HEK293 (cell line): ENCODE results near the gene DCST2.

Source experiments
- CTCF ChIA-PET: fragments of 350-600 bp; formaldehyde crosslinking; extraction: SDS; loops from one replicate; lab custom pipeline; 2021; ENCODE audit warnings: antibody characterized with exemption; lab: Yijun Ruan, JAX
- POLR2A ChIA-PET: fragments of 300-600 bp; formaldehyde crosslinking; extraction: SDS; loops from one replicate; lab custom pipeline; 2020; ENCODE audit warnings: antibody characterized with exemption, inconsistent platforms; lab: Yijun Ruan, JAX
- H3K27ac ChIP-seq: fragments of 200-500 bp; sonication (Bioruptor generic); 2 replicates; pipeline ENCODE4 v1.5.1; 2014; ENCODE audit warnings: low read depth, low read length, control low read depth, inconsistent platforms; ENCODE audit errors: extremely low read depth
- H3K36me3 ChIP-seq, 2 experiments: fragments of 200-500 bp in 1 of 2; sonication (Bioruptor generic) in 1 of 2; 1 replicate in 1 of 2; 2 replicates in 1 of 2; pipeline ENCODE4 v1.5.1; 2014 to 2017; ENCODE audit warnings: inconsistent platforms in 2 of 2, low read length in 2 of 2; ENCODE audit not compliant: control insufficient read depth in 2 of 2, insufficient read depth in 1 of 2
- H3K4me1 ChIP-seq: fragments of 200-500 bp; sonication (Bioruptor generic); 2 replicates; pipeline ENCODE4 v1.5.1; 2014; ENCODE audit warnings: mild to moderate bottlenecking, low read length, inconsistent platforms; ENCODE audit not compliant: control insufficient read depth, insufficient read depth
- H3K4me3 ChIP-seq: 2 replicates; pipeline ENCODE4 v1.5.1; 2011; ENCODE audit warnings: low read depth, mild to moderate bottlenecking, control low read depth, low read length, moderate library complexity
- H3K9me3 ChIP-seq: fragments of 200-500 bp; sonication (Bioruptor generic); 2 replicates; pipeline ENCODE4 v1.5.1; 2014; ENCODE audit warnings: low read depth, low read length, inconsistent platforms; ENCODE audit not compliant: control insufficient read depth, insufficient read depth
- GLI4 ChIP-seq: fragments of 450-650 bp; formaldehyde crosslinking; IDR thresholded peaks from 2 replicates; pipeline ENCODE4 v1.5.1; 2016; ENCODE audit warnings: missing biosample characterization, missing genetic modification characterization
- HOXD13 ChIP-seq: sonication (generic); formaldehyde crosslinking; IDR thresholded peaks from 2 replicates; pipeline ENCODE4 v1.8.0; 2022; ENCODE audit warnings: missing genetic modification reagents, borderline replicate concordance
- MEIS1 ChIP-seq: sonication (generic); formaldehyde crosslinking; IDR thresholded peaks from 2 replicates; pipeline ENCODE4 v1.8.1; 2022; ENCODE audit warnings: missing genetic modification reagents, mild to moderate bottlenecking, borderline replicate concordance
- PRDM1 ChIP-seq: fragments of 450-650 bp; formaldehyde crosslinking; IDR thresholded peaks from 2 replicates; pipeline ENCODE4; 2016; ENCODE audit warnings: missing biosample characterization, missing genetic modification characterization
- SALL2 ChIP-seq: fragments of 450-650 bp; formaldehyde crosslinking; IDR thresholded peaks from 2 replicates; pipeline ENCODE4 v1.5.0; 2017; ENCODE audit warnings: missing biosample characterization, mild to moderate bottlenecking, missing genetic modification characterization, borderline replicate concordance
- SCRT1 ChIP-seq: fragments of 450-650 bp; formaldehyde crosslinking; IDR thresholded peaks from 2 replicates; pipeline ENCODE4 v1.5.1; 2016; ENCODE audit warnings: missing biosample characterization, missing genetic modification characterization, borderline replicate concordance
- SCRT2 ChIP-seq: fragments of 450-650 bp; formaldehyde crosslinking; IDR thresholded peaks from 2 replicates; pipeline ENCODE4 v1.5.1; 2016; ENCODE audit warnings: missing biosample characterization, missing genetic modification characterization
- ZBTB1 ChIP-seq: fragments of 450-650 bp; formaldehyde crosslinking; IDR thresholded peaks from 2 replicates; pipeline ENCODE4 v1.5.1; 2016; ENCODE audit warnings: missing biosample characterization, missing genetic modification characterization
- ZBTB8A ChIP-seq: fragments of 450-650 bp; formaldehyde crosslinking; IDR thresholded peaks from 2 replicates; pipeline ENCODE4 v1.5.1; 2016; ENCODE audit warnings: missing biosample characterization, missing genetic modification characterization
- ZFP69B ChIP-seq: fragments of 450-650 bp; formaldehyde crosslinking; IDR thresholded peaks from 2 replicates; pipeline ENCODE4 v1.5.1; 2016; ENCODE audit warnings: missing biosample characterization, missing genetic modification characterization
- ZNF114 ChIP-seq: fragments of 450-650 bp; formaldehyde crosslinking; IDR thresholded peaks from 2 replicates; pipeline ENCODE4 v1.5.0; 2017; ENCODE audit warnings: missing biosample characterization, missing genetic modification characterization
- ZNF132 ChIP-seq: fragments of 450-650 bp; formaldehyde crosslinking; IDR thresholded peaks from 2 replicates; pipeline ENCODE4 v1.5.1; 2017; ENCODE audit warnings: missing biosample characterization, missing genetic modification characterization, borderline replicate concordance
- ZNF133 ChIP-seq: fragments of 450-650 bp; formaldehyde crosslinking; IDR thresholded peaks from 2 replicates; pipeline ENCODE4 v1.5.1; 2016; ENCODE audit warnings: missing biosample characterization, missing genetic modification characterization
- ZNF140 ChIP-seq: fragments of 450-650 bp; formaldehyde crosslinking; IDR thresholded peaks from 2 replicates; pipeline ENCODE4 v1.5.1; 2016; ENCODE audit warnings: missing biosample characterization, missing genetic modification characterization
- ZNF16 ChIP-seq: fragments of 450-650 bp; formaldehyde crosslinking; IDR thresholded peaks from 2 replicates; pipeline ENCODE4 v1.5.1; 2016; ENCODE audit warnings: low read depth, missing biosample characterization, missing genetic modification characterization
- ZNF174 ChIP-seq: fragments of 450-650 bp; formaldehyde crosslinking; IDR thresholded peaks from 2 replicates; pipeline ENCODE4 v1.5.0; 2017; ENCODE audit warnings: missing biosample characterization, mild to moderate bottlenecking, missing genetic modification characterization
- ZNF184 ChIP-seq: fragments of 450-650 bp; IDR thresholded peaks from 2 replicates; pipeline ENCODE4 v1.5.1; 2018; ENCODE audit warnings: missing biosample characterization, mild to moderate bottlenecking, missing genetic modification characterization
- ZNF654 ChIP-seq: fragments of 450-650 bp; formaldehyde crosslinking; IDR thresholded peaks from 2 replicates; pipeline ENCODE4 v1.5.1; 2016; ENCODE audit warnings: low read depth, missing biosample characterization, missing genetic modification characterization
- ZNF660 ChIP-seq: fragments of 450-650 bp; IDR thresholded peaks from 2 replicates; pipeline ENCODE4 v1.5.1; 2018; ENCODE audit warnings: missing biosample characterization, mild to moderate bottlenecking, missing genetic modification characterization
- ZNF701 ChIP-seq: fragments of 450-650 bp; formaldehyde crosslinking; IDR thresholded peaks from 2 replicates; pipeline ENCODE4 v1.5.1; 2016; ENCODE audit warnings: missing biosample characterization, missing genetic modification characterization
- ZSCAN16 ChIP-seq: fragments of 450-650 bp; formaldehyde crosslinking; IDR thresholded peaks from 2 replicates; pipeline ENCODE4 v1.5.1; 2016; ENCODE audit warnings: missing biosample characterization, missing genetic modification characterization
- TF ChIP-seq, protein P1 (sequence below): fragments of 450-650 bp; formaldehyde crosslinking; IDR thresholded peaks from 2 replicates; pipeline ENCODE4 v1.5.1; 2016; ENCODE audit warnings: missing biosample characterization, missing genetic modification characterization
- TF ChIP-seq, protein P2 (sequence below): fragments of 450-650 bp; formaldehyde crosslinking; IDR thresholded peaks from 2 replicates; pipeline ENCODE4 v1.5.1; 2017; ENCODE audit warnings: missing biosample characterization, missing genetic modification characterization
- TF ChIP-seq, protein P3 (sequence below): fragments of 450-650 bp; formaldehyde crosslinking; IDR thresholded peaks from 2 replicates; pipeline ENCODE4 v1.5.1; 2016; ENCODE audit warnings: missing biosample characterization, missing genetic modification characterization

The DCST2 gene

DNA sequence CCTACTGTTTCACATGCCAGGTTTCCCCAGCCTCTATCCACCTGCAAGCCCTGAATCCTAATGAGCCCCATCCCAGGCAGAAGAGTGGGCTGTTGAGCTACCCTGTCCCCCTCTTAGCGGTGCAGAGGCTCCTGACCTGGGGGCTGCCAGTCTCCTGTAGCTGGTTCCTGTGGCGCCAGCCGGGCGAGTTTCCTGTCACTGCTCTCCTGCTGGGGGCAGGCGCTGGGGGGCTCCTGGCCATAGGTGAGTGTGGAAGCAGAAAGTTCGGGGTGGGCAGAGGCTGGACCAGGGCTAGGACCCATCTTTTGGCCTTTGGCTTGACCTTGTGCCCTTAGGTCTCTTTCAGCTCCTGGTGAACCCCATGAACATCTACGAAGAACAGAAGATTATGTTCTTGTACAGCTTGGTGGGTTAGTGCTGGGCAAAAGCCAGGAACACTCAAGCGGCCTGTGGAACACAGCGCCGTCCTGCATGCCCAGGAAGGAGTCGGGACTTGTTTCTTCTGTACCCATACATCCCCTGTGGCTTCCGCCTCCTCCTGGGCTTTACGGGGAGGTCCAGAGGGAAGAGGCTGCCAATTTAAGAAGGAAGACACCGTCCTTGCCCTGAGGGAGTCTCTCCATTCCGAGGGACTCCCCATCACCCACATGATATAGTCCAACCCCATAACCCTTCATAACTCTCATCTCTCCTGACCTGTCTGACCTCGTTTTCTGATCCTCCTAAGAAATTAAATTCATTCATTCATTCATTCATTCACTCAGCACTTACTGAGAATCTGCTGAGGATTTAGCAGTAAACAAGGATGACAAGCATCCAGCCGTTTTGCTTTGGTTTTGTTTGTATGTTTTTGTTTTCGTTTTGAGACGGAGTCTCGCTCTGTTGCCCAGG lies 982 bp upstream of the DCST2 start (continued):
- TF ChIP-seq, protein P1, sequence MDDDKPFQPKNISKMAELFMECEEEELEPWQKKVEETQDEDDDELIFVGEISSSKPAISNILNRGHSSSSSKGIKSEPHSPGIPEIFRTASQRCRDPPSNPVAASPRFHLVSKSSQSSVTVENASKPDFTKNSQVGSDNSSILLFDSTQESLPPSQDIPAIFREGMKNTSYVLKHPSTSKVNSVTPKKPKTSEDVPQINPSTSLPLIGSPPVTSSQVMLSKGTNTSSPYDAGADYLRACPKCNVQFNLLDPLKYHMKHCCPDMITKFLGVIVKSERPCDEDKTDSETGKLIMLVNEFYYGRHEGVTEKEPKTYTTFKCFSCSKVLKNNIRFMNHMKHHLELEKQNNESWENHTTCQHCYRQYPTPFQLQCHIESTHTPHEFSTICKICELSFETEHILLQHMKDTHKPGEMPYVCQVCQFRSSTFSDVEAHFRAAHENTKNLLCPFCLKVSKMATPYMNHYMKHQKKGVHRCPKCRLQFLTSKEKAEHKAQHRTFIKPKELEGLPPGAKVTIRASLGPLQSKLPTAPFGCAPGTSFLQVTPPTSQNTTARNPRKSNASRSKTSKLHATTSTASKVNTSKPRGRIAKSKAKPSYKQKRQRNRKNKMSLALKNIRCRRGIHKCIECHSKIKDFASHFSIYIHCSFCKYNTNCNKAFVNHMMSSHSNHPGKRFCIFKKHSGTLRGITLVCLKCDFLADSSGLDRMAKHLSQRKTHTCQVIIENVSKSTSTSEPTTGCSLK (tag by site-specific recombination): no peak
- TF ChIP-seq ZNF132 (tag by site-specific recombination): no peak
- no peak for TF ChIP-seq ZNF140
- no peak for TF ChIP-seq HOXD13
- TF ChIP-seq GLI4 (tag by site-specific recombination): no peak

DNA sequence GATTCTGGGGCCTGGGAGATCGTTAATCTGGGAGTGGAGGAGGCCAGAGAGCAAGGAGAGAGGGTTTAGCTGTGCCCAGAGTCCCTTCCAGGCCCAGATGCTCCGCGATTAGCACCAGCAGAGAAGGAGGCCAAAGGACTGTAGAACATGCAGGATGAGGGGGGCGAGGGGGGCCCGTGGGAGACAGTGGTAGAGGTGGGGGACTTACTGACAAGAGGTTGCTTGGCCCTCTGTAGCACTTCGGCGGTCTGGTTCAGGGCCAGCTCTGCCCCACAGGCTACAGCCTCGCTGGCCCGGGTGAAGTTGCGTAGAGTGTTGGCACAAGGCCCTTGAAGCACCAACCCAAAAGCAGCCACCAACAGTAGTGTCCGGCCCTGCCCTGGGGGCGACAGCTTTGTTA lies 695 bp downstream of the DCST2 start:
- H3K9me3 ChIP-seq: no peaks in the 10 kb centered on the region
- H3K27ac ChIP-seq: no peak overlapping the region
- no peaks in the 10 kb centered on the region for H3K36me3 ChIP-seq
- no peak overlapping the region for H3K4me3 ChIP-seq
- TF ChIP-seq PRDM1 (no peak), ZNF133 (tag by site-specific recombination) (no peak), ZNF701 (tag by site-specific recombination) (no peak), ZSCAN16 (tag by site-specific recombination) (no peak), SCRT2 (tag by site-specific recombination) (no peak), ZFP69B (tag by site-specific recombination) (no peak), ZNF184 (tag by site-specific recombination) (no peak), ZBTB1 (tag by site-specific recombination) (no peak), SCRT1 (no peak), ZNF660 (no peak), ZNF174 (tag by site-specific recombination) (no peak), ZBTB8A (tag by site-specific recombination) (no peak), ZNF16 (no peak)
- TF ChIP-seq, protein P2, sequence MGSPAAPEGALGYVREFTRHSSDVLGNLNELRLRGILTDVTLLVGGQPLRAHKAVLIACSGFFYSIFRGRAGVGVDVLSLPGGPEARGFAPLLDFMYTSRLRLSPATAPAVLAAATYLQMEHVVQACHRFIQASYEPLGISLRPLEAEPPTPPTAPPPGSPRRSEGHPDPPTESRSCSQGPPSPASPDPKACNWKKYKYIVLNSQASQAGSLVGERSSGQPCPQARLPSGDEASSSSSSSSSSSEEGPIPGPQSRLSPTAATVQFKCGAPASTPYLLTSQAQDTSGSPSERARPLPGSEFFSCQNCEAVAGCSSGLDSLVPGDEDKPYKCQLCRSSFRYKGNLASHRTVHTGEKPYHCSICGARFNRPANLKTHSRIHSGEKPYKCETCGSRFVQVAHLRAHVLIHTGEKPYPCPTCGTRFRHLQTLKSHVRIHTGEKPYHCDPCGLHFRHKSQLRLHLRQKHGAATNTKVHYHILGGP (tag by site-specific recombination): no peak
- no peaks in the 10 kb centered on the region for H3K4me1 ChIP-seq
- ChIA-PET CTCF (interaction anchor here (0.7 to 3.0 kb wide), 4 partner anchors 8 to 59 kb away, joined by 3 to 19 read pairs (median 4); no protein-coding TSS in a partner anchor), POLR2A (interaction anchor here (0.8 kb wide), 1 partner anchor 12 kb away, joined by 3 read pairs; no protein-coding TSS in a partner anchor)

DNA sequence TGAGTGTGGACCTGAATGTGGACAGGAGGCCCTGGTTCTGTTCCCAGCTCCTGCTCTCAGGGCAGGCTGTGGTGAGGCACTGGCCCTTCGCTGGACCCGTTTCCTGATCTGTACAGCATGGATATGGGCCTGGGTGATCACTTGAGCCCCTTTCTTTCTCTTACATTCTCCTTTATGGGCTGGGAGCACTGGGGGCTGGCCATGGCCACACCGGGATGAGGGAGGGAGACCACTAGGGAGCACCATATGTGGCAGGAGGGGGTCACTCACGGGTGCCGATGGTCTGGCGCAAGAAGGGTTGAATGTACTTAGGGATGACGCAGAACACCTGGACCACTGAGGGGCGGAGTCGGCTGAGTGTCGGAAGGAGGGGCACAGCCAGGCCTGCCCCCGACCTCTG lies 2.7 kb downstream of the DCST2 start:
- Histone ChIP-seq H3K4me1 (no peaks in the 10 kb centered on the region), H3K4me3 (no peak overlapping the region), H3K9me3 (no peaks in the 10 kb centered on the region), H3K36me3 (no peaks in the 10 kb centered on the region), H3K27ac (no peak overlapping the region)
- ChIA-PET CTCF (interaction anchor here (1.0 to 1.3 kb wide), 2 partner anchors 13 to 14 kb away, joined by 4 to 6 read pairs; no protein-coding TSS in a partner anchor), POLR2A (interaction anchor here (1.3 kb wide), 1 partner anchor 13 kb away, joined by 3 read pairs; no protein-coding TSS in a partner anchor)
- no peak for TF ChIP-seq ZNF654 (tag by site-specific recombination)
- no peak for TF ChIP-seq MEIS1 (CRISPR knock-in tag)
- TF ChIP-seq ZNF132 (tag by site-specific recombination): no peak
- TF ChIP-seq, protein P3, sequence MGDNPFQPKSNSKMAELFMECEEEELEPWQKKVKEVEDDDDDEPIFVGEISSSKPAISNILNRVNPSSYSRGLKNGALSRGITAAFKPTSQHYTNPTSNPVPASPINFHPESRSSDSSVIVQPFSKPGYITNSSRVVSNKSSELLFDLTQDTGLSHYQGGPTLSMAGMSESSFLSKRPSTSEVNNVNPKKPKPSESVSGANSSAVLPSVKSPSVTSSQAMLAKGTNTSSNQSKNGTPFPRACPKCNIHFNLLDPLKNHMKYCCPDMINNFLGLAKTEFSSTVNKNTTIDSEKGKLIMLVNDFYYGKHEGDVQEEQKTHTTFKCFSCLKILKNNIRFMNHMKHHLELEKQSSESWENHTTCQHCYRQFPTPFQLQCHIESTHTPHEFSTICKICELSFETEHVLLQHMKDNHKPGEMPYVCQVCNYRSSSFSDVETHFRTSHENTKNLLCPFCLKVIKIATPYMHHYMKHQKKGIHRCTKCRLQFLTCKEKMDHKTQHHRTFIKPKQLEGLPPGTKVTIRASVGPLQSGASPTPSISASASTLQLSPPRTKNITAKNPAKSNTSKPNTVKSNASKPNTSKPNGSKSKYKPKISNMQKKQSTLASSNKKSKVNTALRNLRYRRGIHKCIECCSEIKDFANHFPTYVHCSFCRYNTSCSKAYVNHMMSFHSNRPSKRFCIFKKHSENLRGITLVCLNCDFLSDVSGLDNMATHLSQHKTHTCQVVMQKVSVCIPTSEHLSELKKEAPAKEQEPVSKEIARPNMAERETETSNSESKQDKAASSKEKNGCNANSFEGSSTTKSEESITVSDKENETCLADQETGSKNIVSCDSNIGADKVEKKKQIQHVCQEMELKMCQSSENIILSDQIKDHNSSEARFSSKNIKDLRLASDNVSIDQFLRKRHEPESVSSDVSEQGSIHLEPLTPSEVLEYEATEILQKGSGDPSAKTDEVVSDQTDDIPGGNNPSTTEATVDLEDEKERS (tag by site-specific recombination): no peak
- TF ChIP-seq ZNF114 (tag by site-specific recombination): no peak
- no peak for TF ChIP-seq SALL2 (tag by site-specific recombination)
